Prostate gland (tissue), 2 donors: ENCODE data around the gene LNPEP.

Experiments
- CTCF ChIP-seq, 4 experiments: fragments of 200-600 bp in 2 of 4; fragments of 450-650 bp in 2 of 4; sonication (generic) in 2 of 4; IDR thresholded peaks; 1 replicate in 3 of 4; 2 replicates in 1 of 4; pipeline ENCODE4 v1.5.1; 2016 to 2019; ENCODE audit warnings: antibody characterized with exemption in 4 of 4, mild to moderate bottlenecking in 2 of 4, moderate library complexity in 2 of 4
- POLR2A ChIP-seq: fragments of 450-650 bp; IDR thresholded peaks from one replicate; pipeline ENCODE4 v1.6.1; 2016; ENCODE audit warnings: antibody characterized with exemption, mild to moderate bottlenecking
- POLR2AphosphoS5 ChIP-seq: sonication (generic); formaldehyde crosslinking; IDR thresholded peaks from one replicate; pipeline ENCODE4 v1.6.1; 2017; ENCODE audit warnings: antibody characterized with exemption

DNA sequence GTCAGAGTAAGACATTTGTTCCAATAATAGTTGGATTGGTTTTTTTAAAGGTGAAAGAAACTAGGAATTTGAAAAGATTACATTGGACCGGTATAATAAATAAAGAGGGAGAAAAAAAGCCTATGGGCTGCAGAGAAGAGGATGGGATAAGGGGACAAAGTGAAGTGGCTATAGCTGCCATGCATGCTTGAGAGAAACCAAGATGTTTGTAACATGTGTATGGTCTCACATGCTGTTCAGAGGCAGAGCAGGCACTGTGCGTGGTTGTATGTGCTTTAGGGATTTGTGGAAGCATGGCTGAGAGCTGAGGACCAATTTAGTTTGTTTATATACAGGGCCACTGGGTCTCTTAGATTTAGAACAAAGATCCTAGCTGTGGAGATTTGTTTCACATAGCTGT lies 32.7 kb downstream of the LNPEP start:
- TF ChIP-seq POLR2AphosphoS5 = no peak
- no peak for TF ChIP-seq CTCF (IDR thresholded peaks at IDR 0.05)
- TF ChIP-seq POLR2A = no peak
